K562 (cell line): Measurements from ENCODE around the gene TCF7. TPM values are rescaled to one million over a fixed set of nuclear protein-coding genes. Genes with fewer than 3 reads are reported as not detected.

Source experiments
- ATAC-seq: fragments of 200-7000 bp; cut with Tn5 transposase; 3 replicates; pipeline ENCODE4 v1.9.1; 2020; ENCODE audit warnings: moderate library complexity
- BruUV-seq: library from RNA; stranded (reverse); fragments of 400-500 nt; replicated peaks from 2 replicates; lab custom pipeline; 2021; lab: Mats Ljungman, UMichigan
- CTCF ChIA-PET: fragments of 300-600 bp; formaldehyde crosslinking; extraction: SDS; loops from one replicate; lab custom pipeline; 2021; ENCODE audit warnings: low intra/inter-chr PET ratio; lab: Yijun Ruan, JAX
- POLR2A ChIA-PET: fragments of 300-600, 350-650 bp; sonication (Branson Sonifier 250); formaldehyde crosslinking; extraction: SDS; loops from one replicate; lab custom pipeline; 2021; ENCODE audit warnings: antibody characterized with exemption, inconsistent platforms; lab: Yijun Ruan, JAX
- DNase-seq, 4 experiments: peaks; one replicate each; pipeline versions ENCODE4 v3.0.0 to v3.0.0-alpha.2; 2011 to 2018; ENCODE audit warnings: low spot score in 3 of 4, mixed read lengths in 3 of 4; ENCODE audit errors: extremely low read depth in 1 of 4
- FAIRE-seq: peaks from 2 replicates; lab custom pipeline; 2011; peaks lifted over from hg19 to GRCh38; lab: Jason Lieb, UNC
- H2AFZ ChIP-seq: 2 replicates; pipeline ENCODE4 v1.6.0; 2011; ENCODE audit warnings: low read depth, low read length, control low read depth, inconsistent platforms
- H3K27ac ChIP-seq: fragments of 200-600 bp; 3 replicates; pipeline ENCODE4 v1.8.0; 2011; ENCODE audit warnings: low read depth, mild to moderate bottlenecking, control low read depth, inconsistent platforms, low read length, moderate library complexity, mixed read lengths; ENCODE audit errors: extremely low read depth
- H3K27me3 ChIP-seq, 2 experiments: fragments of 300-600 bp in 1 of 2; 2 replicates in 1 of 2; 3 replicates in 1 of 2; pipeline versions ENCODE4 v1.6.0 to v1.8.0; 2011; ENCODE audit warnings: inconsistent platforms in 2 of 2, low read length in 2 of 2, mild to moderate bottlenecking in 1 of 2, mixed read lengths in 1 of 2, moderate library complexity in 1 of 2; ENCODE audit not compliant: control insufficient read depth in 2 of 2, insufficient read depth in 2 of 2
- H3K36me3 ChIP-seq: fragments of 300-600 bp; 3 replicates; pipeline ENCODE4 v1.8.0; 2011; ENCODE audit warnings: mild to moderate bottlenecking, low read length, inconsistent platforms; ENCODE audit not compliant: control insufficient read depth, insufficient read depth
- H3K4me1 ChIP-seq, 2 experiments: fragments of 200-600 bp in 1 of 2; replicated peaks in 1 of 2; 2 replicates in 1 of 2; 3 replicates in 1 of 2; pipeline versions ENCODE4 v1.5.1 to v1.8.0; 2011; ENCODE audit warnings: inconsistent platforms in 2 of 2, low read length in 2 of 2, mild to moderate bottlenecking in 1 of 2, mixed read lengths in 1 of 2, moderate library complexity in 1 of 2; ENCODE audit not compliant: control insufficient read depth in 2 of 2, insufficient read depth in 2 of 2
- H3K4me2 ChIP-seq: 2 replicates; pipeline ENCODE4 v1.6.1; 2011; ENCODE audit warnings: low read length, control low read depth, inconsistent platforms, mixed read lengths; ENCODE audit not compliant: insufficient read depth
- H3K4me3 ChIP-seq: fragments of 200-600 bp; sonication (generic), shearing (Covaris generic); 2 replicates; pipeline ENCODE4 v1.5.1; 2016; ENCODE audit warnings: control low read depth, inconsistent platforms
- H3K79me2 ChIP-seq: fragments of 200-600 bp; 3 replicates; pipeline ENCODE4 v1.8.0; 2011; ENCODE audit warnings: low read length, inconsistent platforms; ENCODE audit not compliant: control insufficient read depth, insufficient read depth
- H3K9ac ChIP-seq, 2 experiments: 2 replicates each; pipeline versions ENCODE4 v1.6.0 to v1.6.1; 2011; ENCODE audit warnings: low read depth in 2 of 2, low read length in 2 of 2, control low read depth in 1 of 2, inconsistent platforms in 1 of 2, mild to moderate bottlenecking in 1 of 2, mixed read lengths in 1 of 2; ENCODE audit not compliant: insufficient read depth in 1 of 2
- H3K9me1 ChIP-seq: one replicate; pipeline ENCODE4 v1.6.0; 2011; ENCODE audit warnings: inconsistent platforms, mild to moderate bottlenecking, low read length, moderate library complexity; ENCODE audit not compliant: control insufficient read depth, insufficient read depth
- H3K9me3 ChIP-seq: replicated peaks from 2 replicates; pipeline ENCODE4 v1.5.1; 2011; ENCODE audit warnings: low read depth, low read length, inconsistent platforms; ENCODE audit not compliant: control insufficient read depth, insufficient read depth
- H4K20me1 ChIP-seq: replicated peaks from 2 replicates; pipeline ENCODE4 v1.6.1; 2011; ENCODE audit warnings: low read length, inconsistent platforms, mixed read lengths; ENCODE audit not compliant: control insufficient read depth, insufficient read depth
- CAMTA2 ChIP-seq: fragments of 250-450 bp; sonication (Bioruptor Pico); conservative IDR thresholded peaks from 2 replicates; pipeline ENCODE4 v1.5.1; 2022
- E2F3 ChIP-seq: fragments of 250-450 bp; sonication (Bioruptor Pico); IDR thresholded peaks from 2 replicates; pipeline ENCODE4 v1.4.0; 2020; ENCODE audit warnings: mild to moderate bottlenecking
- ELF2 ChIP-seq: fragments of 250-450 bp; sonication (Bioruptor Pico); IDR thresholded peaks from 2 replicates; pipeline ENCODE4 v1.5.0; 2021; ENCODE audit warnings: mild to moderate bottlenecking
- MED1 ChIP-seq: sonication (generic); formaldehyde crosslinking; IDR thresholded peaks from 2 replicates; pipeline ENCODE4 v1.8.1; 2023; ENCODE audit warnings: missing genetic modification reagents, borderline replicate concordance
- PCBP2 ChIP-seq: fragments of 200-400 bp; formaldehyde crosslinking; IDR thresholded peaks from 2 replicates; pipeline ENCODE4 v1.6.1; 2018; ENCODE audit warnings: low read length, low read depth, mild to moderate bottlenecking, moderate library complexity; ENCODE audit not compliant: poor library complexity, severe bottlenecking
- POLR3A ChIP-seq: IDR thresholded peaks from 2 replicates; pipeline ENCODE4 v1.6.1; 2011; ENCODE audit warnings: borderline replicate concordance, mild to moderate bottlenecking, moderate library complexity; ENCODE audit not compliant: insufficient read length, insufficient read depth; ENCODE audit errors: extremely low read depth
- RBM14 ChIP-seq: fragments of 200-400 bp; formaldehyde crosslinking; IDR thresholded peaks from 2 replicates; pipeline ENCODE4 v1.6.1; 2018; ENCODE audit warnings: low read depth, mild to moderate bottlenecking, low read length, moderate library complexity, borderline replicate concordance; ENCODE audit not compliant: insufficient read depth
- TAF1 ChIP-seq: IDR thresholded peaks from 2 replicates; pipeline ENCODE4 v1.6.1; 2011; ENCODE audit warnings: mild to moderate bottlenecking, low read length, moderate library complexity; ENCODE audit not compliant: insufficient read depth, control insufficient read depth, severe bottlenecking; ENCODE audit errors: extremely low read depth
- TFAP4 ChIP-seq: sonication (generic); formaldehyde crosslinking; IDR thresholded peaks from 2 replicates; pipeline ENCODE4 v1.8.0; 2022; ENCODE audit warnings: missing genetic modification reagents, mild to moderate bottlenecking, moderate library complexity, borderline replicate concordance
- ZBTB40 ChIP-seq, 2 experiments: fragments of 450-650 bp in 1 of 2; sonication (generic) in 1 of 2; formaldehyde crosslinking in 1 of 2; IDR thresholded peaks; 2 replicates each; pipeline versions ENCODE4 v1.7.1 to v1.9.0; 2016 to 2022; ENCODE audit warnings: inconsistent platforms in 1 of 2, mild to moderate bottlenecking in 1 of 2, missing genetic modification reagents in 1 of 2
- ZNF766 ChIP-seq: fragments of 200-800 bp; sonication (Bioruptor generic); conservative IDR thresholded peaks from 2 replicates; pipeline ENCODE4 v1.6.1; 2016; ENCODE audit warnings: missing genetic modification characterization, missing compliant biosample characterization
- WGBS: fragments of 100-300 bp; shearing (Covaris generic); methylation state at CpG from one replicate; pipeline ENCODE4 v1.1.6; 2016; ENCODE audit warnings: low coverage, mixed read lengths; ENCODE audit not compliant: insufficient coverage; ENCODE audit errors: missing lambda C conversion rate; 5-methylcytosine and 5-hydroxymethylcytosine counted together
- in situ Hi-C: fragments of 300-500 bp; cut with MboI; formaldehyde crosslinking; loops from 4 replicates; pipeline ENCODE4 v1.15.0; 2018; ENCODE audit warnings: inconsistent platforms, mixed read lengths
- intact Hi-C: fragments of 100-400 bp; cut with micrococcal nuclease; formaldehyde crosslinking; loops from 2 replicates; pipeline ENCODE4 v1.14.2; 2022
- polyA plus RNA-seq, 8 experiments: library from polyadenylated mRNA; depleted of rRNA in 4 of 8; stranded (reverse) in 5 of 8; unstranded in 3 of 8; fragments of >200 nt; fragmentation: Nextera tagmentation in 2 of 8; fragmentation: Illumina TruSeq in 1 of 8; extraction: Ambion mirVana in 2 of 8; extraction: Trizol in 1 of 8; gene quantifications; 2 replicates each; pipeline versions ENCODE4 v1.2.1 to v1.2.3, GENCODE V29; 2011 to 2014; ENCODE audit warnings: inconsistent platforms in 1 of 8, missing spikeins in 1 of 8
- total RNA-seq, 7 experiments: library from RNA; depleted of rRNA in 6 of 7; stranded (reverse); fragments of >200 nt in 6 of 7; fragmentation: Illumina TruSeq in 2 of 7; extraction: Trizol in 2 of 7; gene quantifications; 2 replicates each; pipeline versions ENCODE4 v1.2.1 to v1.2.3, GENCODE V29; 2011 to 2021; ENCODE audit warnings: low replicate concordance in 1 of 7

TCF7 gene
- total and polyA plus RNA-seq, 9 of the 15 experiments (the other 6 are each of a cell fraction or from before 2014, with no cell fraction given) = 1.6 to 14.9 (median 4.2) TPM

DNA sequence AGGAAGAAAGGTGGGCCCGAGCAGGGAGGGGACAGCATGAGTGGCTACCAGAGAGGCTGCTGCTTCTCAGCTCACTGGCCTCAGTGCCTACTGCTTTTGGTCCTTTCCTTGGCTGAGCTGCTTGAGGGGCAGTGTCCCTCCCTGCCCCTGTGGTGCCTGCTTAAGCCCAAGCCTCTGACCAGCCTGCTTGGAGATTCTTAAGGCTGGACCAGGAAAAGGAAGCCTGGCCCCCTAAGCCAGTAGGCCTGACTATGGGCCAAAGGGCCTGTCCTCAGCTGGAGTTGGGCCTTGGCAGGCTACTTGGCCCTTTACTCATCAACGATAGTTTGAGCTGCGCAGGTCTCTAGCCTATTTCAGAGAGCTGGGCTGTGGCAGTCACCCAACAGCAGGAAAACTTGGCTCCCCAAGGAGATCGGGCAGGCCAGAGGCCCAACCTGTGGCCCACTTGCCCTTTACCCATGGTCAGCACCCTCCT is 24.9 kb downstream of the TCF7 start:
- no peak for DNase-seq
- Histone ChIP-seq H2AFZ (no peak overlapping the region), H3K9ac (peak overlapping the region in 1 of 2 experiments; percentile 37; a peak in 1 of 4 replicates), H4K20me1 (peaks cover 17% of the 10 kb centered on the region), H3K27ac (no peak overlapping the region), H3K9me3 (no peaks in the 10 kb centered on the region), H3K4me1 (peaks cover 10 to 28% of the 10 kb centered on the region in 2 experiments; a peak in 4 of 5 replicates), H3K4me3 (no peak overlapping the region), H3K79me2 (peaks cover 22% of the 10 kb centered on the region), H3K9me1 (peaks cover 5% of the 10 kb centered on the region), H3K27me3 (no peaks in the 10 kb centered on the region), H3K4me2 (no peak overlapping the region), H3K36me3 (peaks cover 77% of the 10 kb centered on the region; the same call in 2 of the 3 replicates)
- no peak for FAIRE-seq
- POLR2A ChIA-PET = interaction anchor here (0.6 to 2.6 kb wide), 10 partner anchors 10 to 122 kb away, joined by 3 to 11 read pairs (median 4); no protein-coding TSS in a partner anchor
- no TSS peak for BruUV-seq
- 95% methylated on average over 3 of the region's 4 CpGs for WGBS
- intact Hi-C loops = no loop called here
- CTCF ChIA-PET = interaction anchor here (2.9 kb wide), 1 partner anchor 100 kb away, joined by 39 read pairs; no protein-coding TSS in a partner anchor
- ATAC-seq = no peak
- in situ Hi-C loops = no loop called here
- no peak for TF ChIP-seq PCBP2
- no peak for TF ChIP-seq TFAP4 (CRISPR knock-in tag)
- no peak for TF ChIP-seq E2F3
- no peak for TF ChIP-seq ZNF766
- no peak for TF ChIP-seq ELF2 (CRISPR knock-in tag)
- TF ChIP-seq POLR3A = no peak
- no peak for TF ChIP-seq TAF1
- no peak for TF ChIP-seq MED1 (CRISPR knock-in tag)
- no peak for TF ChIP-seq ZBTB40 (IDR thresholded peaks at IDR 0.05)
- no peak for TF ChIP-seq ZBTB40 (CRISPR knock-in tag; IDR thresholded peaks at IDR 0.05)
- no peak for TF ChIP-seq RBM14
- no peak for TF ChIP-seq CAMTA2 (CRISPR knock-in tag)
